PFSK-1 (cell line): ENCODE data around the gene IRAK4.

ENCODE experiments used
- FOXP2 ChIP-seq: optimal IDR thresholded peaks from 2 replicates; pipeline ENCODE3; 2011; ENCODE audit warnings: borderline replicate concordance, control low read depth, inconsistent platforms; ENCODE audit not compliant: insufficient read depth; ENCODE audit errors: extremely low read length, extremely low read depth
- POLR2AphosphoS5 ChIP-seq: IDR thresholded peaks from 2 replicates; pipeline ENCODE4 v1.6.1; 2012; ENCODE audit warnings: low read depth, mild to moderate bottlenecking, control low read depth, low read length, moderate library complexity
- TF ChIP-seq, protein P1 (sequence below), 2 experiments: IDR thresholded peaks; 2 replicates each; pipeline versions ENCODE4 v1.6.1 to v1.8.0; 2011 to 2012; ENCODE audit warnings: low read depth in 2 of 2, low read length in 2 of 2, control low read depth in 1 of 2, inconsistent platforms in 1 of 2, mild to moderate bottlenecking in 1 of 2, moderate library complexity in 1 of 2; ENCODE audit not compliant: insufficient read depth in 1 of 2

DNA sequence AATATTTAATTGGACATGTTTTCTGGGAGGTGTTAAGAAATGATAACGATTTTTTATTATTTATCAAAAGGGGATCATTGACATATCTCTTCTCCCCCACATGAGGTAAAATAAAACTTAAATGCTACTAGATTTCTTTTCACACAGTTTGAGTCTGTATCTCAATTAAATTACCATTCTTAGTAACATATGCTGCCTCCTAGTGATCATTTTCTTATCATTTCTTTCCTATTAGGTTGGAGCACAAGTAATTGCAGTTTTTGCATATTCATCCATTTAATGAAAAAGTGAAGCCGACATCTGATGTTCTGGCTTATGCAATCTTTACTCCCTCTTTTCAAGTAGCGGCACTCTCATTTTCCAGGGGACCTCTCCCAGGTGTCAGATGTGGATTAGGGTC is 25.1 kb upstream of the IRAK4 start:
- TF ChIP-seq POLR2AphosphoS5 (no peak), FOXP2 (no peak)
- TF ChIP-seq, protein P1, sequence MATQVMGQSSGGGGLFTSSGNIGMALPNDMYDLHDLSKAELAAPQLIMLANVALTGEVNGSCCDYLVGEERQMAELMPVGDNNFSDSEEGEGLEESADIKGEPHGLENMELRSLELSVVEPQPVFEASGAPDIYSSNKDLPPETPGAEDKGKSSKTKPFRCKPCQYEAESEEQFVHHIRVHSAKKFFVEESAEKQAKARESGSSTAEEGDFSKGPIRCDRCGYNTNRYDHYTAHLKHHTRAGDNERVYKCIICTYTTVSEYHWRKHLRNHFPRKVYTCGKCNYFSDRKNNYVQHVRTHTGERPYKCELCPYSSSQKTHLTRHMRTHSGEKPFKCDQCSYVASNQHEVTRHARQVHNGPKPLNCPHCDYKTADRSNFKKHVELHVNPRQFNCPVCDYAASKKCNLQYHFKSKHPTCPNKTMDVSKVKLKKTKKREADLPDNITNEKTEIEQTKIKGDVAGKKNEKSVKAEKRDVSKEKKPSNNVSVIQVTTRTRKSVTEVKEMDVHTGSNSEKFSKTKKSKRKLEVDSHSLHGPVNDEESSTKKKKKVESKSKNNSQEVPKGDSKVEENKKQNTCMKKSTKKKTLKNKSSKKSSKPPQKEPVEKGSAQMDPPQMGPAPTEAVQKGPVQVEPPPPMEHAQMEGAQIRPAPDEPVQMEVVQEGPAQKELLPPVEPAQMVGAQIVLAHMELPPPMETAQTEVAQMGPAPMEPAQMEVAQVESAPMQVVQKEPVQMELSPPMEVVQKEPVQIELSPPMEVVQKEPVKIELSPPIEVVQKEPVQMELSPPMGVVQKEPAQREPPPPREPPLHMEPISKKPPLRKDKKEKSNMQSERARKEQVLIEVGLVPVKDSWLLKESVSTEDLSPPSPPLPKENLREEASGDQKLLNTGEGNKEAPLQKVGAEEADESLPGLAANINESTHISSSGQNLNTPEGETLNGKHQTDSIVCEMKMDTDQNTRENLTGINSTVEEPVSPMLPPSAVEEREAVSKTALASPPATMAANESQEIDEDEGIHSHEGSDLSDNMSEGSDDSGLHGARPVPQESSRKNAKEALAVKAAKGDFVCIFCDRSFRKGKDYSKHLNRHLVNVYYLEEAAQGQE (IDR thresholded peaks at IDR 0.05; ENCODE audit: insufficient read depth in 1 of 2, low read depth in 2 of 2, low read length in 2 of 2): no peak
